Gastrocnemius medialis (tissue), 4 donors: ENCODE results near the gene ANKRD33B.

ENCODE experiments used
- POLR2A ChIP-seq, 2 donors: fragments of 450-650 bp; IDR thresholded peaks; one replicate each; pipeline ENCODE4 v1.6.1; 2017; ENCODE audit warnings: antibody characterized with exemption in 2 of 2, mild to moderate bottlenecking in 2 of 2, moderate library complexity in 2 of 2
- TF ChIP-seq, protein P1 (sequence below), 5 experiments: fragments of 450-650 bp in 3 of 5; fragments of 200-600 bp in 2 of 5; sonication (generic) in 2 of 5; IDR thresholded peaks in 4 of 5; conservative IDR thresholded peaks in 1 of 5; 1 replicate in 4 of 5; 2 replicates in 1 of 5; pipeline ENCODE4 v1.5.1; 2016 to 2019; ENCODE audit warnings: antibody characterized with exemption in 5 of 5, mild to moderate bottlenecking in 3 of 5, moderate library complexity in 3 of 5

GRCh38 chr5:10681731-10682679 is 118.1 kb downstream of the ANKRD33B start:
- no peak for TF ChIP-seq POLR2A (IDR thresholded peaks at IDR 0.05)
- TF ChIP-seq, protein P1, sequence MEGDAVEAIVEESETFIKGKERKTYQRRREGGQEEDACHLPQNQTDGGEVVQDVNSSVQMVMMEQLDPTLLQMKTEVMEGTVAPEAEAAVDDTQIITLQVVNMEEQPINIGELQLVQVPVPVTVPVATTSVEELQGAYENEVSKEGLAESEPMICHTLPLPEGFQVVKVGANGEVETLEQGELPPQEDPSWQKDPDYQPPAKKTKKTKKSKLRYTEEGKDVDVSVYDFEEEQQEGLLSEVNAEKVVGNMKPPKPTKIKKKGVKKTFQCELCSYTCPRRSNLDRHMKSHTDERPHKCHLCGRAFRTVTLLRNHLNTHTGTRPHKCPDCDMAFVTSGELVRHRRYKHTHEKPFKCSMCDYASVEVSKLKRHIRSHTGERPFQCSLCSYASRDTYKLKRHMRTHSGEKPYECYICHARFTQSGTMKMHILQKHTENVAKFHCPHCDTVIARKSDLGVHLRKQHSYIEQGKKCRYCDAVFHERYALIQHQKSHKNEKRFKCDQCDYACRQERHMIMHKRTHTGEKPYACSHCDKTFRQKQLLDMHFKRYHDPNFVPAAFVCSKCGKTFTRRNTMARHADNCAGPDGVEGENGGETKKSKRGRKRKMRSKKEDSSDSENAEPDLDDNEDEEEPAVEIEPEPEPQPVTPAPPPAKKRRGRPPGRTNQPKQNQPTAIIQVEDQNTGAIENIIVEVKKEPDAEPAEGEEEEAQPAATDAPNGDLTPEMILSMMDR (IDR thresholded peaks at IDR 0.05 in 4 of 5, conservative IDR thresholded peaks at IDR 0.05 in 1 of 5): no peak
